GM18505 (cell line): ENCODE measurements around the gene ARHGAP26.

Experiments used
- ATAC-seq: cut with Tn5 transposase; IDR thresholded peaks from one replicate; pipeline ENCODE4 v1.9.1; 2021; ENCODE audit not compliant: unreplicated experiment
- POLR2A ChIP-seq: IDR thresholded peaks from 4 replicates; pipeline ENCODE4 v1.6.1; 2011; ENCODE audit warnings: borderline replicate concordance; ENCODE audit not compliant: insufficient read depth, insufficient read length; ENCODE audit errors: extremely low read depth

ARHGAP26 gene

GRCh38 chr5:142883025-142883424, 112.8 kb downstream of the ARHGAP26 start:
- no peak for TF ChIP-seq POLR2A
- no peak for ATAC-seq

- no peak for ATAC-seq
- TF ChIP-seq POLR2A: no peak
Measured at GRCh38 chr5:142883438-142883837, 113.3 kb downstream of the ARHGAP26 start.

- no peak for ATAC-seq
- TF ChIP-seq POLR2A: no peak
Measured at GRCh38 chr5:142884029-142884428, 113.9 kb downstream of the ARHGAP26 start.

- TF ChIP-seq POLR2A: no peak
- ATAC-seq: no peak
Measured at GRCh38 chr5:142886211-142886610, 116.0 kb downstream of the ARHGAP26 start.

GRCh38 chr5:142886956-142887355, 116.8 kb downstream of the ARHGAP26 start:
- TF ChIP-seq POLR2A: no peak
- no peak for ATAC-seq

GRCh38 chr5:142888469-142889085, 118.4 kb downstream of the ARHGAP26 start:
- no peak for ATAC-seq

GRCh38 chr5:142892021-142892420, 121.8 kb downstream of the ARHGAP26 start:
- TF ChIP-seq POLR2A: no peak
- ATAC-seq: no peak

More at GRCh38 chr5:142888469-142889085, 118.4 kb downstream of the ARHGAP26 start:
- TF ChIP-seq POLR2A: no peak

- ATAC-seq: no peak
- TF ChIP-seq POLR2A: no peak
Measured at GRCh38 chr5:142894315-142894714, 124.1 kb downstream of the ARHGAP26 start.

GRCh38 chr5:142894749-142895148, 124.6 kb downstream of the ARHGAP26 start:
- ATAC-seq: no peak
- no peak for TF ChIP-seq POLR2A

GRCh38 chr5:142896325-142897007, 126.3 kb downstream of the ARHGAP26 start:
- ATAC-seq: no peak
- TF ChIP-seq POLR2A: no peak

GRCh38 chr5:142897328-142897727, 127.2 kb downstream of the ARHGAP26 start:
- no peak for ATAC-seq
- no peak for TF ChIP-seq POLR2A

- no peak for TF ChIP-seq POLR2A
- ATAC-seq: no peak
Measured at GRCh38 chr5:142900927-142901326, 130.8 kb downstream of the ARHGAP26 start.

GRCh38 chr5:142901476-142902185, 131.5 kb downstream of the ARHGAP26 start:
- ATAC-seq: no peak
- no peak for TF ChIP-seq POLR2A

- no peak for TF ChIP-seq POLR2A
- no peak for ATAC-seq
Measured at GRCh38 chr5:142902186-142902965, 132.2 kb downstream of the ARHGAP26 start.

- ATAC-seq: no peak
Measured at GRCh38 chr5:142904416-142904815, 134.2 kb downstream of the ARHGAP26 start.

More at GRCh38 chr5:142904416-142904815, 134.2 kb downstream of the ARHGAP26 start:
- TF ChIP-seq POLR2A: no peak
